Endothelial cell of umbilical vein (primary cell): ENCODE measurements around the gene HSF2BP. TPM values are rescaled to one million over a fixed set of nuclear protein-coding genes. Genes with fewer than 3 reads are reported as not detected.

Experiments
- BruUV-seq: library from RNA; stranded (reverse); fragments of 400-500 nt; replicated peaks from 2 replicates; lab custom pipeline; 2021; lab: Mats Ljungman, UMichigan
- CTCF ChIA-PET: fragments of 300-600, 350-600 bp; sonication (Branson Sonifier 250); formaldehyde crosslinking; loops from one replicate; lab custom pipeline; 2021; ENCODE audit warnings: antibody characterized with exemption, inconsistent platforms; lab: Charles Lee
- POLR2A ChIA-PET: fragments of 300-600, 350-600 bp; sonication (Branson Sonifier 250); formaldehyde crosslinking; loops from one replicate; lab custom pipeline; 2021; ENCODE audit warnings: antibody characterized with exemption, inconsistent platforms; lab: Charles Lee
- DNase-seq: peaks from one replicate; pipeline ENCODE4 v3.0.0-alpha.2; 2011; ENCODE audit warnings: low read depth, low spot score
- FAIRE-seq: peaks from 2 replicates; lab custom pipeline; 2011; peaks lifted over from hg19 to GRCh38; lab: Jason Lieb, UNC
- H2AFZ ChIP-seq: 2 replicates; pipeline ENCODE4 v1.6.0; 2012; ENCODE audit warnings: low read depth, low read length, control low read depth, inconsistent platforms
- H3K27ac ChIP-seq: 2 replicates; pipeline ENCODE4 v1.5.1; 2011; ENCODE audit warnings: low read depth, mild to moderate bottlenecking, control low read depth, low read length, moderate library complexity; ENCODE audit not compliant: insufficient read depth
- H3K27me3 ChIP-seq, 2 experiments: 2 replicates each; pipeline versions ENCODE4 v1.6.0 to v1.6.1; 2011; ENCODE audit warnings: low read length in 2 of 2, mixed read lengths in 1 of 2; ENCODE audit not compliant: control insufficient read depth in 2 of 2, insufficient read depth in 2 of 2
- H3K36me3 ChIP-seq, 2 experiments: 2 replicates in 1 of 2; 3 replicates in 1 of 2; pipeline ENCODE4 v1.5.1; 2011; ENCODE audit warnings: low read length in 2 of 2, mild to moderate bottlenecking in 1 of 2, moderate library complexity in 1 of 2; ENCODE audit not compliant: control insufficient read depth in 2 of 2, insufficient read depth in 2 of 2; ENCODE audit errors: extremely low read depth in 1 of 2
- H3K4me1 ChIP-seq: 3 replicates; pipeline ENCODE4 v1.5.1; 2011; ENCODE audit warnings: mild to moderate bottlenecking, low read length; ENCODE audit not compliant: control insufficient read depth, insufficient read depth; ENCODE audit errors: extremely low read depth
- H3K4me2 ChIP-seq: 2 replicates; pipeline ENCODE4 v1.6.1; 2011; ENCODE audit warnings: low read length, control low read depth, mixed read lengths; ENCODE audit not compliant: insufficient read depth
- H3K4me3 ChIP-seq, 3 experiments: fragments of 200-600 bp in 1 of 3; sonication (generic), shearing (Covaris generic) in 1 of 3; replicated peaks in 1 of 3; 2 replicates each; pipeline ENCODE4 v1.5.1; 2011 to 2016; ENCODE audit warnings: control low read depth in 3 of 3, low read length in 3 of 3, mild to moderate bottlenecking in 2 of 3, inconsistent platforms in 1 of 3, low read depth in 1 of 3, moderate library complexity in 1 of 3; ENCODE audit not compliant: insufficient read depth in 1 of 3
- H3K79me2 ChIP-seq: 2 replicates; pipeline ENCODE4 v1.6.0; 2012; ENCODE audit warnings: low read length, inconsistent platforms; ENCODE audit not compliant: control insufficient read depth, insufficient read depth
- H3K9ac ChIP-seq: replicated peaks from 2 replicates; pipeline ENCODE3; 2011; ENCODE audit warnings: low read length, control low read depth; ENCODE audit not compliant: insufficient read depth; ENCODE audit errors: extremely low read depth
- H3K9me1 ChIP-seq: replicated peaks from 3 replicates; pipeline ENCODE4 v1.6.0; 2011; ENCODE audit warnings: mild to moderate bottlenecking, low read length; ENCODE audit not compliant: control insufficient read depth, insufficient read depth; ENCODE audit errors: extremely low read depth
- H3K9me3 ChIP-seq: replicated peaks from 2 replicates; pipeline ENCODE4 v1.5.1; 2012; ENCODE audit warnings: low read length, inconsistent platforms; ENCODE audit not compliant: control insufficient read depth, insufficient read depth
- H4K20me1 ChIP-seq: replicated peaks from 2 replicates; pipeline ENCODE3; 2011; ENCODE audit warnings: mild to moderate bottlenecking, low read length; ENCODE audit not compliant: control insufficient read depth, insufficient read depth; ENCODE audit errors: extremely low read depth
- EZH2 ChIP-seq: IDR thresholded peaks from 2 replicates; pipeline ENCODE4 v1.6.1; 2012; ENCODE audit warnings: borderline replicate concordance, low read depth, mild to moderate bottlenecking, moderate library complexity, low read length, inconsistent platforms; ENCODE audit not compliant: severe bottlenecking
- FOS ChIP-seq: IDR thresholded peaks from 2 replicates; pipeline ENCODE4 v1.6.1; 2011; ENCODE audit warnings: mild to moderate bottlenecking, low read length, moderate library complexity, borderline replicate concordance; ENCODE audit not compliant: insufficient read depth
- GATA2 ChIP-seq: IDR thresholded peaks from 2 replicates; pipeline ENCODE4 v1.7.0; 2011; ENCODE audit warnings: low read depth, mild to moderate bottlenecking, moderate library complexity, mixed read lengths, low read length; ENCODE audit not compliant: insufficient read length, insufficient read depth
- JUN ChIP-seq: IDR thresholded peaks from 2 replicates; pipeline ENCODE4 v1.6.1; 2011; ENCODE audit warnings: borderline replicate concordance, low read depth; ENCODE audit not compliant: insufficient read length, insufficient read depth
- MYC ChIP-seq: IDR thresholded peaks from one replicate; pipeline ENCODE4 v1.6.1; 2011; ENCODE audit warnings: mild to moderate bottlenecking, low read depth, low read length
- POLR2A ChIP-seq: IDR thresholded peaks from 2 replicates; pipeline ENCODE4 v1.6.1; 2012; ENCODE audit warnings: low read depth, mild to moderate bottlenecking, control low read depth, low read length
- POLR2AphosphoS5 ChIP-seq: IDR thresholded peaks from 2 replicates; pipeline ENCODE4 v1.6.1; 2012; ENCODE audit warnings: low read depth, mild to moderate bottlenecking, control low read depth, low read length, moderate library complexity; ENCODE audit not compliant: insufficient read depth
- dilution Hi-C: fragments of 300-500 bp; cut with MboI; formaldehyde crosslinking; loops from one replicate; pipeline ENCODE4 v1.15.0; 2019; ENCODE audit warnings: low sequenced_read_pairs; ENCODE audit not compliant: extremely low pct_ligation_motif_present
- intact Hi-C: fragments of 100-400 bp; cut with micrococcal nuclease; formaldehyde crosslinking; loops from one replicate; pipeline ENCODE4 v1.10.0; 2022
- polyA plus RNA-seq, 4 experiments: library from polyadenylated mRNA; depleted of rRNA in 3 of 4; stranded (reverse) in 3 of 4; unstranded in 1 of 4; fragments of >200 nt; gene quantifications; 2 replicates each; pipeline versions ENCODE4 v1.2.1 to v1.2.3, GENCODE V29; 2011 to 2012; ENCODE audit warnings: missing spikeins in 1 of 4
- total RNA-seq: library from RNA; stranded (reverse); gene quantifications from 2 replicates; pipeline ENCODE4 v1.2.3, GENCODE V29; 2021

HSF2BP gene
- total and polyA plus RNA-seq, 2 donors (not counting 3 experiments of a cell fraction or from before 2014, with no cell fraction given) = 0.41 to 0.55 TPM

- no TSS peak for BruUV-seq
- Histone ChIP-seq H3K4me1 (no peaks in the 10 kb centered on the region), H3K27ac (no peak overlapping the region), H3K4me2 (no peak overlapping the region), H3K9me3 (no peaks in the 10 kb centered on the region), H2AFZ (no peak overlapping the region), H3K79me2 (no peaks in the 10 kb centered on the region), H3K9me1 (no peaks in the 10 kb centered on the region), H3K9ac (no peak overlapping the region), H3K27me3 (no peaks in the 10 kb centered on the region), H3K36me3 (peaks cover 6 to 39% of the 10 kb centered on the region in 2 experiments), H4K20me1 (no peaks in the 10 kb centered on the region), H3K4me3 (no peak overlapping the region)
- TF ChIP-seq MYC (no peak), GATA2 (no peak), POLR2A (no peak), POLR2AphosphoS5 (no peak)
- intact Hi-C loops = no loop called here
- no peak for FAIRE-seq
- dilution Hi-C loops = no loop called here
- POLR2A ChIA-PET = no interaction called here
- CTCF ChIA-PET = interaction anchor here (1.4 kb wide), 1 partner anchor 10 kb away, joined by 3 read pairs; no protein-coding TSS in a partner anchor
- DNase-seq = no peak
Measured at GRCh38 chr21:43694437-43695079, 35.3 kb upstream of the HSF2BP start.

DNA sequence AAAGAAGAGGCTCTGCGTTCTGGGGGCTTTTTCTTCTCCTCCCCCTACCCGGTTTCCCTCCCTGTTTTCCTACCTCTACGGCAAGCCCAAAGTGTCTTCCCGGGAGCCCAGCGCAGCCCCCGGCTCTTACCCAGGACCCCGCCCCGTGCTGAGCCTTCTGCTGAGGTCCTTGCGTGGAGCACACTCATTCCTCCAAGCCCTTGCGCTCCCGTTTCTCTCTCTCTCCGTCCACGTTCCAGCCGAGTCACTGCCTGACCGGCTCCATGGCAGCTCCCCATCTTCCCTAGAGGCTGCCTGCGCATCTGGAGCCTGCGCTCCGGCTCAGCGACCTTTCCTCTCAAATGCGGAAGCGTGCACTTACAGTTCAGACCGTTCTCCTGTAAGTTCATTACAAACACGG is 34.7 kb upstream of the HSF2BP start:
- TF ChIP-seq POLR2AphosphoS5 = no peak
- TF ChIP-seq FOS = no peak
- no peak for TF ChIP-seq GATA2
- no peak for TF ChIP-seq MYC
- no peak for TF ChIP-seq JUN
- TF ChIP-seq EZH2 = no peak
- TF ChIP-seq POLR2A = no peak
- POLR2A ChIA-PET = no interaction called here
- CTCF ChIA-PET = interaction anchor here (1.4 kb wide), 1 partner anchor 10 kb away, joined by 3 read pairs; no protein-coding TSS in a partner anchor
- FAIRE-seq = no peak
- Histone ChIP-seq H3K4me3 (no peak overlapping the region), H3K9me3 (no peaks in the 10 kb centered on the region), H4K20me1 (no peaks in the 10 kb centered on the region), H3K4me1 (no peaks in the 10 kb centered on the region), H3K27ac (no peak overlapping the region), H3K4me2 (no peak overlapping the region), H3K9me1 (no peaks in the 10 kb centered on the region), H3K27me3 (no peaks in the 10 kb centered on the region), H3K9ac (no peak overlapping the region), H2AFZ (no peak overlapping the region), H3K36me3 (peaks cover 6 to 45% of the 10 kb centered on the region in 2 experiments), H3K79me2 (no peaks in the 10 kb centered on the region)
- BruUV-seq = no TSS peak
- intact Hi-C loops = no loop called here
- dilution Hi-C loops = no loop called here
- no peak for DNase-seq
